Measurements from ENCODE around the gene SDHA.

SDHA gene

GRCh38 chr5:306011-306805 is 88.1 kb downstream of the SDHA start:
- H3K27ac ChIP-seq: peak overlapping the region; percentile 44
- H3K4me3 ChIP-seq: no peak overlapping the region
- no peak for TF ChIP-seq POLR2AphosphoS5 (IDR thresholded peaks at IDR 0.05; ENCODE audit: borderline replicate concordance, low read depth, low read length)
- TF ChIP-seq FOXP2 (optimal IDR thresholded peaks at IDR 0.05; ENCODE audit: control extremely low read depth, extremely low read length, insufficient read depth): no peak
- no peak for TF ChIP-seq EZH2 (IDR thresholded peaks at IDR 0.05)
- H3K36me3 ChIP-seq (ENCODE audit: insufficient read depth, low read length): peaks cover 3% of the 10 kb centered on the region
- no peak overlapping the region for H3K9ac ChIP-seq (ENCODE audit: insufficient read length)
- DNase-seq (ENCODE audit: low read depth, low spot score): no peak
- H3K9me3 ChIP-seq (ENCODE audit: low read depth, low read length): no peaks in the 10 kb centered on the region

All from SK-N-MC (cell line).